Activated CD4-positive, alpha-beta T cell treated with anti-CD3 and anti-CD28 coated beads for 1 hour (primary cell): ENCODE data around the gene ADGRA1.
"Not testable (repeated sequence)": the region's sequence is repeated elsewhere in the genome, so short reads cannot be mapped to it uniquely, and the experiment has no call there.

Source experiments
- DNase-seq: peaks from one replicate; pipeline ENCODE4 v3.0.0-alpha.2; 2020

The ADGRA1 gene

GRCh38 chr10:133097961-133098360 is 10.2 kb downstream of the ADGRA1 start:
- no peak for DNase-seq

- no peak for DNase-seq
These were observed 10.9 kb downstream of the ADGRA1 start for GRCh38 chr10:133098426-133099124.

GRCh38 chr10:133099571-133099970 is 11.8 kb downstream of the ADGRA1 start:
- no peak for DNase-seq

- no peak for DNase-seq
These were observed 12.5 kb downstream of the ADGRA1 start for GRCh38 chr10:133100186-133100585.

GRCh38 chr10:133100706-133101415 is 13.1 kb downstream of the ADGRA1 start:
- no peak for DNase-seq

- no peak for DNase-seq
These were observed 13.7 kb downstream of the ADGRA1 start for GRCh38 chr10:133101416-133101810.

GRCh38 chr10:133102415-133103095 is 14.8 kb downstream of the ADGRA1 start:
- DNase-seq, result no peak

- no peak for DNase-seq
These were observed 15.7 kb downstream of the ADGRA1 start for GRCh38 chr10:133103311-133103910.

GRCh38 chr10:133104068-133104962 is 16.6 kb downstream of the ADGRA1 start:
- DNase-seq, result no peak

GRCh38 chr10:133104963-133105640 is 17.4 kb downstream of the ADGRA1 start:
- DNase-seq, result no peak

GRCh38 chr10:133105686-133106390 is 18.1 kb downstream of the ADGRA1 start:
- DNase-seq, result no peak

GRCh38 chr10:133106516-133106915 is 18.8 kb downstream of the ADGRA1 start:
- no peak for DNase-seq

- no peak for DNase-seq
These were observed 19.7 kb downstream of the ADGRA1 start for GRCh38 chr10:133107442-133107841.

GRCh38 chr10:133109711-133110110 is 22.0 kb downstream of the ADGRA1 start:
- no peak for DNase-seq

GRCh38 chr10:133110133-133110532 is 22.4 kb downstream of the ADGRA1 start:
- DNase-seq, result no peak

- no peak for DNase-seq
These were observed 23.0 kb downstream of the ADGRA1 start for GRCh38 chr10:133110609-133111275.

- not testable (repeated sequence) for DNase-seq
These were observed 23.9 kb downstream of the ADGRA1 start for GRCh38 chr10:133111640-133112039.

GRCh38 chr10:133113146-133113830 is 25.6 kb downstream of the ADGRA1 start:
- no peak for DNase-seq

- DNase-seq, result no peak
These were observed 26.1 kb downstream of the ADGRA1 start for GRCh38 chr10:133113847-133114246.

- no peak for DNase-seq
These were observed 26.5 kb downstream of the ADGRA1 start for GRCh38 chr10:133114251-133114650.
